ENCODE results near the gene ARL3. TPM values are rescaled to one million over a fixed set of nuclear protein-coding genes. Genes with fewer than 3 reads are reported as not detected.

Gene ARL3
- 6.3 and 7.8 TPM in 2 replicates for total RNA-seq

DNA sequence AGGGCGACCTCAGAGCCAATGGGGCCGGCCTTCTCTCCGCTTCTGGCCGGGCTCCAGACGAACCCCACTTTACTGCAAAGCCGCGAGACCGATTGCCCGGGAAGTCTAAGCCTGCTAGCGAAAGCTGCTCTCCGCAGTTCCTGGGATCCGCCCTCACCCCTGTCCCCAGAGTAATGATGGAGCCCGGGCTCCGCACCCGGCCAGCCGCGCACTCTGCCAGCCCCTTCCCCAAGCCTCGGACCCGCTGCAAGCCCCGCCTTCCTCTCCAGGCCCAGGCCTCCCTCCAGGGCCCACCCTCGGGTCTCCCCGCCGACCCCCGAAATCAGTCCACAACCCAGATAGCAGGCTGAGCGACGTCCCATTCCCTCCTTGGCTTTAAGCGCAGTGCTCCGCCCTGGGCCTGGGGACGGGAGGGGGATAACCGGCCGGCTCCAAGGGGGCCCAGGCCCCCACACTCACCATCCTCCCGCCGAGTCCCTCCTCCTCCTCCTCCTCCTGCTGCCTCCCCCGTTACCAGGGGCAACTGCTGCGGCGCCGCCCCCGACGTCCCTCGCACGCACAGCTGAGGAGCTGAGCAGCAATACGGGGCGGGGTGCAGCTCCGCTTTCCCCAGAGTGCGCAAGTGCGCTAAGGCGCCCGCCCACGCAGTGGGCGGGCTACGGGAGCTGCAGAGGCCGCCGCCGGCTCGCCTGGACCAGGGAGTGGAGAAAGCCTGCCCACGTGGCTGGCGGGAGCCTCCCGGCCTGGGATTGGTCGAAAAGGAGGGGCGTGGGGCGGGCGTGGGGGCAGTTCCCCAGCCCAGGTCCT lies at the start of gene ARL3:
Gene ARL3, minus strand, starts transcription at position 584 of the 807 bp plus-strand sequence. Its CDS starts 122 bp downstream, at position 462.

DNA sequence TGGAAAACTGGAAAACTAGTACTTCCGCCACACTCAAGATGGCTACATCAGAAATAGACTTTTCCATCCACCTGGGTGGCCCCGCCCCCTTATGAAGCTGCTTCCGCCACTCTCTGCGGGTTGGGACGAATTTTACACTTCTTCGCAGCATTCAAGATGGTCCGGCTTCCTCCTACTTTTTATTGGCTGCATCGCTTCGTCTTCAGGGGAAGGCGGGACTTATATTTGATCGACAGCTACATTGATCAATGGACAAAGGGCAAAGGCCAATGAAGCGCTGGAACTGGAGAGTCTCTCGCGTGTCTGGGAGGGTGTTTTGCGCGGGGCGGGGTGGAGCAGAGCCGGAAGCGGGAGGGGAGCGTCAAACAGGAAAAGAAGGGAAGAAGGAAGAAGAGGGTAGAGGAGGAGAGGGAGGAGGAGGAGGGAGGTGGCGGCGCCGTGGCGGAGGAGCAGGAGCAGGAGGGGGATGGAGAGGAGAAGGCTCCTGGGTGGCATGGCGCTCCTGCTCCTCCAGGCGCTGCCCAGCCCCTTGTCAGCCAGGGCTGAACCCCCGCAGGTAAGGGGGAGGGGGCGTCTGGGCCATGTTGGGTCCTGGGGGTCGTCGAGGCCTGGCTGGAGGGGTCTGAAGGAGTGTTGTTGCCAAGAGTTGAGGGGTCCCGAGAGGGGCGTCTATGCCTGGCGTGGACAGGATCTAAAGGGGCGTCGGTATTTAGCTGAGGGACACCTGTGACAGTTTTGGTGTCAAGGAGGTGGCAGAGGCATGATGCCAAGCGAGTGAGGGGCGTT lies 29.6 kb upstream of the ARL3 start, which contains the start of gene WBP1L:
Gene WBP1L, plus strand, starts transcription at position 361 of the 786 bp plus-strand sequence. Its CDS starts 106 bp downstream, at position 467.

DNA sequence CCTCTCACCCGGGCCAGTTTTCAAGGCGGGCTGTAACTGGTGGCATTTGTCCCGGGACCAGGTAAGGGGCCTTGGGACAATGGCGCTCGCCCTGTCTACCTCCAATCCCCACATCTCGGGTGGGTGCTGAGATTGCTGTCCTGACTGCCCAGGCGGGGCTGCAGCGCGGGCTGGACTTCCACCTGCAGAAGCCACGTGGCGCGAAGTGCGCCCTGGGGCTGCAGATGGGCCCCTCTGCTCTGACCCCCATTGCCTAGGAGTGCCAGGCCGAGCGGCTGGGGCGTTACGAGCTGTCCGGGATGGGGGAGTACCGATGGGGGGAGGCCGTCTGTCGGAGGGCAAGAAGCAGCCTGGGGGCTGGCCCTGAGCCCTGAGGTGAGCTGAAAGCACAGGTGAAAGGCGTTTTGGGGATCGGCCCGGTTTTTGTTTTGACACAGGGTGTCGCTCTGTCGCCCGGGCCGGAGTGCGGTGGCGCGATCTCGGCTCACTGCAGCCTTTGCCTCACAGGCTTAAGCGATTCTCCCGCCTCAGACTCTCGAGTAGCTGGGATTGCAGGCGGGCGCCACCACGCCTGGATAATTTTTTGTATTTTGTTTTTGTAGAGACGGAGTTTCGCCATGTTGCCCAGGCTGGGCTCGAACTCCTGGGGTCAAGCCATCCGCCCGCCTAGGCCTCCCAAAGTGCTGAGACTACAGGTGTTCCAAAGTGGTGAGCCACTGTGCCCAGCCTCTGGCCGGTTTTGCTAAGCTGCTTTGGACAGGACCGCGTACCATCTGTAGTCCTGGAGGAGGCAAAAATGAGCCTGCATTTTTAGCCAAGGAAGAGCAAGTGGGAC lies 641 bp upstream of the ARL3 start, which contains the start of gene SFXN2:
Gene SFXN2, plus strand, starts transcription at position 16 of the 835 bp plus-strand sequence. CDS start 12,001 bp downstream, outside the sequence.

GRCh38 chr10:102644066-102644645 lies 70.0 kb downstream of the ARL3 start, which contains the start of gene TRIM8:
TRIM8 (plus strand) TSS chr10:102644479; CDS start chr10:102644618, 139 bp downstream.

Other genes starting within 250 kb of the ARL3 start
- 102 and 119 TPM in 2 replicates for gene ACTR1A, start 211.7 kb downstream of the ARL3 start, total RNA-seq
- 6.9 and 8.1 TPM in 2 replicates for gene SUFU, start 210.4 kb downstream of the ARL3 start, total RNA-seq
- 148 and 160 TPM in 2 replicates for gene TRIM8, start 69.9 kb downstream of the ARL3 start, total RNA-seq
- 2.7 and 5.4 TPM in 2 replicates for gene SFXN2, start 239 bp upstream of the ARL3 start, total RNA-seq
- gene WBP1L, start 29.6 kb upstream of the ARL3 start, total RNA-seq, result 121 and 137 TPM in 2 replicates
- gene CYP17A1, start 123.0 kb upstream of the ARL3 start, total RNA-seq, result not detected in 2 replicates
- gene BORCS7, start 139.9 kb upstream of the ARL3 start, total RNA-seq, result 27.7 and 30.2 TPM in 2 replicates
- gene AS3MT, start 155.1 kb upstream of the ARL3 start, total RNA-seq, result 10.2 and 12.2 TPM in 2 replicates
- 5.5 and 6.9 TPM in 2 replicates for gene CNNM2, start 203.9 kb upstream of the ARL3 start, total RNA-seq